PC-9 (cell line): Measurements from ENCODE around the gene ANO9.

Experiments used
- EZH2 ChIP-seq: fragments of 200-600 bp; sonication (generic); IDR thresholded peaks from 2 replicates; pipeline ENCODE4 v1.8.0; 2017; ENCODE audit warnings: antibody characterized with exemption, low read depth
- TF ChIP-seq, protein P1 (sequence below): fragments of 200-600 bp; sonication (generic); conservative IDR thresholded peaks from 2 replicates; pipeline ENCODE4 v1.6.1; 2017; ENCODE audit warnings: mixed run types, antibody characterized with exemption, mild to moderate bottlenecking, moderate library complexity

DNA sequence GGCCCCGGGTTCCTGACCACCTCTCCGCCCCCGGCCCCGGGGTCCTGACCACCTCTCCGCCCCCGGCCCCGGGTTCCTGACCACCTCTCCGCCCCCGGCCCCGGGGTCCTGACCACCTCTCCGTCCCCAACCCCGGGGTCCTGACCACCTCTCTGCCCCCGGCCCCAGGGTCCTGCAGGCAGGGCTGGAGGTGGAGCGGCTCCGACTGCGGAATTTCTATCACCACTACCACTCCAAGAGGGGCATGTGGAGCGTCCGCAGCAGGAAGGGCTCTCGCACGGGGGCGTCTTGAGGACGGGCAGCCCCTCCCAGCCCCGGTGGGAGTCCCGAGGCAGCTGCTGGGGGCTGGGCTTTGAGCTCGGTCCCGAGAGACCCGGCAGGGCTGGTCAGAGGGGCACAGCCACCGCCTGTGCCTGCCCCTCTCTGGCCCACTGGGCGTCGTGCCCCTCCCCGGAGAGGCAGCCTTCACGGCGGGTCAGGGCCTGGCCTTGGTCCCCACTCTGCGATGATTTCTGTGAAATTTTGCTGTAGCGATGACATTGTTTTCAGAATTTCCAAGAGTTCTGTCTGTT is 60.2 kb downstream of the ANO9 start:
- TF ChIP-seq, protein P1, sequence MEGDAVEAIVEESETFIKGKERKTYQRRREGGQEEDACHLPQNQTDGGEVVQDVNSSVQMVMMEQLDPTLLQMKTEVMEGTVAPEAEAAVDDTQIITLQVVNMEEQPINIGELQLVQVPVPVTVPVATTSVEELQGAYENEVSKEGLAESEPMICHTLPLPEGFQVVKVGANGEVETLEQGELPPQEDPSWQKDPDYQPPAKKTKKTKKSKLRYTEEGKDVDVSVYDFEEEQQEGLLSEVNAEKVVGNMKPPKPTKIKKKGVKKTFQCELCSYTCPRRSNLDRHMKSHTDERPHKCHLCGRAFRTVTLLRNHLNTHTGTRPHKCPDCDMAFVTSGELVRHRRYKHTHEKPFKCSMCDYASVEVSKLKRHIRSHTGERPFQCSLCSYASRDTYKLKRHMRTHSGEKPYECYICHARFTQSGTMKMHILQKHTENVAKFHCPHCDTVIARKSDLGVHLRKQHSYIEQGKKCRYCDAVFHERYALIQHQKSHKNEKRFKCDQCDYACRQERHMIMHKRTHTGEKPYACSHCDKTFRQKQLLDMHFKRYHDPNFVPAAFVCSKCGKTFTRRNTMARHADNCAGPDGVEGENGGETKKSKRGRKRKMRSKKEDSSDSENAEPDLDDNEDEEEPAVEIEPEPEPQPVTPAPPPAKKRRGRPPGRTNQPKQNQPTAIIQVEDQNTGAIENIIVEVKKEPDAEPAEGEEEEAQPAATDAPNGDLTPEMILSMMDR: no peak
- TF ChIP-seq EZH2: no peak
